GDM1 (cell line): ENCODE measurements around the gene GRK5.
"Not testable (repeated sequence)": the region's sequence is repeated elsewhere in the genome, so short reads cannot be mapped to it uniquely, and the experiment has no call there.

ENCODE experiments used
- DNase-seq: peaks from one replicate; lab custom pipeline; 2025; lab: John Stamatoyannopoulos, UW

Gene GRK5

GRCh38 chr10:119222537-119222936, 15.2 kb downstream of the GRK5 start:
- DNase-seq: no peak

- DNase-seq: no peak
Observed at GRCh38 chr10:119222966-119223386, 15.6 kb downstream of the GRK5 start.

GRCh38 chr10:119225083-119225658, 17.8 kb downstream of the GRK5 start:
- no peak for DNase-seq

DNA sequence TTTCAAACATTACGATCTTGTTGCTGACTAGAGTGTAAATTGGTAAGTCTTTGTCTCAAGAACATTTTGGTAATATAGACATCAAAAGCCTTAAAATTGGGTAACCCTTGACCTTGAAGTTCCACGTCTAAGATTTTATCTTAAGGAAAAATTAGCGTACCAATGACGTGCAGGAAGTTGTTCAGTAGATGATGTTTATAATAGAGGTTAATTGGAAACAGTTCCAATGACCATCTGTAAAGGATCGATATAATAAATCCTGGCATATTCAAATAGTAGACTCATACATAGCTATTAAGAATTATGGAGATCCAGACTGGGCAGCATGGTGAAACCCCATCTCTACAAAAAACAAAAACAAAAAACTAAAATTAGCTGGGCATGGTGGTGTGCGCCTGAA, 20.5 kb downstream of the GRK5 start:
- no peak for DNase-seq

GRCh38 chr10:119231654-119232053, 24.3 kb downstream of the GRK5 start:
- DNase-seq: no peak

- DNase-seq: not testable (repeated sequence)
Observed at GRCh38 chr10:119232439-119232838, 25.1 kb downstream of the GRK5 start.

DNA sequence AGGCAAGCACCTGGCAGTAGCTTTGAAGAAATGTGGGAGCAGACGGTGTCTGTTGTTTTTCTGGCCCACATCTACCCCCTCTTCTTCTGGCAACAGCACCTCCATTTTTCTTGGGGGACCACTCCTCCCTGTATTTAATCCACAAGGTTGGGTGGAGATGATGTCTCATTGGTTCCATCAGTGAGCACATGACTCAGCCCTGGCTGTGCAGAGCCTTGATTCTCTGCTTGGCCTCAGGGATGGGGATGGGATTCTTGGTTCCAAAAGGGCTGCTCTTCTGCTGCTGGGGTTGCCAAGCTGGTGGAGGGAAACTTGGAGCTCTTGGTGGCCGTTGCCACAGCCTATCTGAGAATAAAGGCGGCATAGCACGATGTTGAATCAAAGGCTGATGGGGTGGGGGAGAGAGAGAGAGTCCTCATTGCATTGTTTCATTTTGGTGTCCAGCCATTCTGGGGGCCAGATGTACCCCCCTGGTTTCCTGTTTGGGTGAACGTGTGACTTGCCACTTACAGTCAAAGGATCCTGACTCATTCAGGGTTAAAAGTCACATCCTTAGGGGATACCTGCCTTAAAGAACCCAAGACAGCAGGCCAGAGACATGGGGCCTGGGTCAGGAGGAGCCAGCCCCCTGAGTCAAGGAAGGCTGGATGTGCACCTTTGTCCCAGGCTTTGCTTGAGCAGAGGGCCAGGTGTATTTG, 25.9 kb downstream of the GRK5 start:
- DNase-seq: no peak

DNA sequence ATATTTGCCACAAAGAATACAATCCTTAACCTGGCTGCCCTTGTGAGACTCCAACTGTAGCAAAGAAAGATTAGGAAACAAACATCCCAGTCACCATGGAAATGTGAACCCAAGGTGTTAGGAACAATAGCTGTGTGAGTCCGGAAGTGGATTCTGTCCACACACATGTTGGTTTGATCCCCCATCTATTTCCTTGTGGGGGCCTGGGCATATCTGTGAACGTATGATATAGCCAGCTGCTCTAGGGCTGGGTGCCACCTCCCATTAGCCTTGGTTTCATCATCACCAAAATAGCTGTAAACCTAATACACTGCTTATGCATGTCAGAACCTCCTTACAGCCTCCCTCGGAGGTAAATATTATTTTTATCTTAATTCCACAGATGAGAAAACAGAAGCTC, 26.4 kb downstream of the GRK5 start:
- no peak for DNase-seq

- DNase-seq: no peak
Observed at GRCh38 chr10:119235356-119235755, 28.0 kb downstream of the GRK5 start.

GRCh38 chr10:119237722-119238436, 30.5 kb downstream of the GRK5 start:
- no peak for DNase-seq

DNA sequence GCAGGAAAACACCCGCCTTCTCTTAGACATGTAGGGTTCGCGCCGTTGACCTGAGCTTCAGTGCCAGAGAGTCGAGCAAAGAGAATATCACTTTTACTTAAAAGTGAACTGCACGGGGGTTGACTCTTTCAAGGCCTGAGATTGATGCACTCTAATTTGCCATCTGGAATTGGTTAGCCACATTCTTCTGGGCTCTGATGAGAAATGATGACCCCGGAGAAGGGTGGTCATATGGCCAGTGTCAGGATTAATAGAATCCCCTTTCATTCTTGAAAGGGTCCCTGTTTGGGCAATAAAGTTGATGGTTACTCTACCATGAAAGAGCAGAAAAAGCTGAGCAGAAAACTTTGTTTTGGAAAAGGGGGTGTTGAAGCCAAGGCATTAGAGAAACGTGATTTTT, 31.2 kb downstream of the GRK5 start:
- no peak for DNase-seq

DNA sequence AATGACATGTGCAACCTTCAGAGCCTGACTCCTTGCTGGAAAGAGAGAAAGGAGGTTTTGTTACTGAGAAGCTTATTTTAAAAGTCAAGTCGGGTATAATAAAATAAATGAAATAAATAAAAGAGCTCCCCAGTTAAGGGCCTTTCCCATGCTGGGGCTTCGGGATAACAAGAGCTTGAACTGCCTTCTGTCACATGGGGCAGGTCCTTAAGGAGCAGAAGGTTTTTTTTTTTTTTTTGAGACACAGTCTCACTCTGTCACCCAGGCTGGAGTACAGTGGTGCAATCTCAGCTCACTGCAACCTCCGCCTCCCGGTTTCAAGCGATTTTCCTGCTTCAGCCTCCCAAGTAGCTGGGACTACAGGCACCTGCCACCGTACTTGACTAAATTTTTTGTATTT, 31.6 kb downstream of the GRK5 start:
- not testable (repeated sequence) for DNase-seq

- not testable (repeated sequence) for DNase-seq
Observed at GRCh38 chr10:119239630-119240029, 32.3 kb downstream of the GRK5 start.

- DNase-seq: no peak
Observed at GRCh38 chr10:119241066-119241465, 33.7 kb downstream of the GRK5 start.

GRCh38 chr10:119242186-119242585, 34.8 kb downstream of the GRK5 start:
- no peak for DNase-seq

GRCh38 chr10:119243488-119243887, 36.1 kb downstream of the GRK5 start:
- no peak for DNase-seq

DNA sequence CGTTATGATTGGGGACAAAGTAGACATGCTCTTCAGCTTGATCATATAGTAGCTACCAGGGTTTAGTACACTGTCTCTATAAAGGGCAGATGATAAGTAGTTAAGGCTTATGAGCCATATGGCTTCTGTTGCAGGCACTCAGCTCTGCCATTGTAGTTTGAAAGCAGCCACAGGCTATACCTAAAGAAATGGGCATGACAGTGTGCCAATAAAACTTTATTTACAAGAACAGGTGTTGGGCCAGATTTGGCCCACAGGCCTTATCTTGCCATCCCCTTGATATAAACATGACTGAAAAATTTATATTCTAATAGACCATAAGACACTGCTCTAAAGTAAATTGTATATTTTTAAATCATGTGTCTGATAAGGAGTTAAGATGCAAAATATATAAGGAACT, 36.6 kb downstream of the GRK5 start:
- no peak for DNase-seq

- no peak for DNase-seq
Observed at GRCh38 chr10:119245272-119245671, 37.9 kb downstream of the GRK5 start.

DNA sequence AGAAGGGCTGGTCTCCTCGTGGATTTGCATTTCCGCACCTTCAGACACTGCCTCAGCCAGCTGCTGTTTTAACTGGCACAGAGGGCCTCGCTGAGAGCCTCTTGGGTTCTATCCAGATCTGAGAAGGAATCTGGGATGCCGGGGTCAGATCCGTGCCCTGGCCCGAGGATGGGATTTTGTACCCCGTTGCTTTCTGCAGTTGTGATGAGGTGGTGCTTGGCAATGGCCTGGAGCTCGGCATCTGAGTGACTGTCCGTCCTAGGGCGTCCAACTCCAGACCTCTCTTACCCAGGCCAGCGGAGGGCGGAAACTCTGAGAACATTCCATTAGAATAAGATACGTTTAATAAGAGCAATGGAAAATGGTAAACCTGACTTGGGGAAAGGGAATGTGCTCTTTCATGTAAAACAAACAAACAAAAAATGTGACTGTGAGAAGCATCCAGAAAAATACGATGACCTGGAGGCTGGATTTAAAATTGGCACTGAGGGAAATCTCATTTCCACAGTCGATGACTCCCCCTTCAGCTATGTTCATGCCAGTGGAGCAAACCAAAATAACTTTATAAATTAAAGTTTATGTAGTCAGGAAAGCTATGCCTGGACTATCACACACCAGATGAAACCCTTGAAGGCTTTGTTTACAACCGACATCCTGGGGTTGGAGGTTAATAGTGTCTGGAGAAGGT, 39.6 kb downstream of the GRK5 start:
- DNase-seq: no peak

DNA sequence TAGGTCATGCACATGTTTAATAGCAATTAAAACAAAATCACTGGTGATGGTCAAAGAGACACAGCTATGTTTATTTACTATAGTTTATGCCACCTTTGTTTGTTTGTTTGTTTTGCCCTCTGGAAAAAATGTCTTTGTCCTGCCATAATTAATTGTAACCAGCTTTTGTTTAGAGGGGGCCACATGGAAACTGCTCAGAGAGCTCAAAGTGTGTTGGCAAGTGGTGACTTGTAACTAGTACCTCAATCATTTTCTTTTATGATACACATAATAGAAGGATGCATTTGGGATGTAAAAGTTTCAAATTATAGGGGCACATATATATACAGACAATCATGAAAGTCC, 40.2 kb downstream of the GRK5 start:
- DNase-seq: no peak

DNA sequence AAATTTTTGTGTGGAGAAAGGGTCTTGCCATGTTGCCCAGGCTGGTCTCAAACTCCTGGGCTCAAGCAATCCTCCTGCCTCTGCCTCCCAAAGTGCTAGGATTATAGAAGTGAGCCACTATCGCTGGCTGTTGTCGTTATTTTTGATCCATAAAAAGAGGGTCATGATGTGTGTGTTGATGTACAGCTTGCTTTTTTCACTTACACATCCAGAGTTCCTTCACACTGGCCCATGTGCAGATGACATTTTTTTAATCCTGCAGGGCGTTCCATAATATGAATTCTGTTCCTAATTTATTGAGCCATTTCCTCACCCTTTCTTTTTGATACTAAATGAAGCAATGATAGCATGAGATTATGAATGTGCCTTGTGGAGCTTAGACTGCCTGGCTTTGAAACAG, 40.8 kb downstream of the GRK5 start:
- DNase-seq: no peak

GRCh38 chr10:119248681-119249080, 41.3 kb downstream of the GRK5 start:
- DNase-seq: no peak
